ENCODE measurements around the gene RAB7A. TPM values are rescaled to one million over a fixed set of nuclear protein-coding genes. Genes with fewer than 3 reads are reported as not detected.

The RAB7A gene
- total and polyA plus RNA-seq, 7 donors: 206 to 410 (median 316) TPM

Other genes starting within 250 kb of the RAB7A start
- gene GATA2, start 233.0 kb upstream of the RAB7A start, total RNA-seq: 1 to 10 TPM; 5.4 to 8.8 (median 7.1) TPM
- gene GATA2, start 233.0 kb upstream of the RAB7A start, polyA plus RNA-seq: 1 to 10 TPM; 4.2 to 7.4 (median 6.5) TPM
- 100 to 1,000 TPM in 2 of 4 donors, 10 to 100 TPM in 2; 55.5 to 116 (median 91.7) TPM for gene RPN1, start 75.4 kb upstream of the RAB7A start, total RNA-seq
- gene RPN1, start 75.4 kb upstream of the RAB7A start, polyA plus RNA-seq: 100 to 1,000 TPM; 108 to 197 (median 135) TPM
- 10 to 100 TPM; 23.9 to 47.8 (median 32.6) TPM for gene ACAD9, start 153.4 kb downstream of the RAB7A start, total RNA-seq
- gene ACAD9, start 153.4 kb downstream of the RAB7A start, polyA plus RNA-seq: 10 to 100 TPM; 17.0 to 30.0 (median 23.4) TPM

Data from psoas muscle (tissue), 7 donors.